Type B pancreatic cell (in vitro differentiated cells): ENCODE data around the gene NR1H4. TPM values are rescaled to one million over a fixed set of nuclear protein-coding genes. Genes with fewer than 3 reads are reported as not detected.
"Not testable (repeated sequence)": the region's sequence is repeated elsewhere in the genome, so short reads cannot be mapped to it uniquely, and the experiment has no call there.

Source experiments
- DNase-seq: peaks from one replicate; pipeline ENCODE4 v3.0.0; 2021; ENCODE audit warnings: mixed read lengths; ENCODE audit not compliant: unreplicated experiment; ENCODE audit errors: extremely low spot score
- H3K27ac Mint-ChIP-seq: 2 replicates; pipeline ENCODE4 v1.8.0; 2021; ENCODE audit warnings: mild to moderate bottlenecking, mixed read lengths
- H3K27me3 Mint-ChIP-seq: 2 replicates; pipeline ENCODE4 v1.8.0; 2021; ENCODE audit warnings: mixed read lengths
- H3K36me3 Mint-ChIP-seq: 2 replicates; pipeline ENCODE4 v1.8.0; 2021; ENCODE audit warnings: mixed read lengths
- H3K4me1 Mint-ChIP-seq: one replicate; pipeline ENCODE4 v1.8.0; 2021; ENCODE audit warnings: mixed read lengths; ENCODE audit not compliant: unreplicated experiment
- H3K4me3 Mint-ChIP-seq: 2 replicates; pipeline ENCODE4 v1.8.0; 2021; ENCODE audit warnings: mild to moderate bottlenecking, mixed read lengths
- H3K9me3 Mint-ChIP-seq: 2 replicates; pipeline ENCODE4 v1.8.0; 2021; ENCODE audit warnings: mixed read lengths
- CTCF ChIP-seq: fragments of 200-600 bp; sonication (generic); conservative IDR thresholded peaks from 2 replicates; pipeline ENCODE4 v1.5.0; 2021; ENCODE audit warnings: antibody characterized with exemption, mild to moderate bottlenecking
- total RNA-seq: library from RNA; stranded (reverse); gene quantifications from 2 replicates; pipeline ENCODE4 v1.2.1, GENCODE V29; 2021; ENCODE audit warnings: low replicate concordance

NR1H4 gene
- total RNA-seq, 1 donor from 2014 or later, result 2.1 TPM

GRCh38 chr12:100601626-100602025 lies 128.0 kb downstream of the NR1H4 start:
- Mint-ChIP-seq H3K4me3 (no peak overlapping the region), H3K27me3 (no peaks in the 10 kb centered on the region), H3K9me3 (no peaks in the 10 kb centered on the region), H3K27ac (no peak overlapping the region), H3K4me1 (no peaks in the 10 kb centered on the region), H3K36me3 (peaks cover 18% of the 10 kb centered on the region)
- no peak for TF ChIP-seq CTCF
- no peak for DNase-seq

GRCh38 chr12:100602997-100603396 lies 129.3 kb downstream of the NR1H4 start:
- not testable (repeated sequence) for H3K27me3 Mint-ChIP-seq, H3K4me1 Mint-ChIP-seq, DNase-seq, H3K27ac Mint-ChIP-seq, H3K9me3 Mint-ChIP-seq, H3K4me3 Mint-ChIP-seq
- peaks cover 27% of the 10 kb centered on the region for H3K36me3 Mint-ChIP-seq

GRCh38 chr12:100608776-100609175 lies 135.1 kb downstream of the NR1H4 start:
- Mint-ChIP-seq H3K4me1 (no peaks in the 10 kb centered on the region), H3K4me3 (no peak overlapping the region), H3K27me3 (no peaks in the 10 kb centered on the region), H3K9me3 (no peaks in the 10 kb centered on the region), H3K36me3 (peaks cover 20% of the 10 kb centered on the region), H3K27ac (no peak overlapping the region)
- no peak for DNase-seq
- no peak for TF ChIP-seq CTCF

- Mint-ChIP-seq H3K27ac (no peak overlapping the region), H3K9me3 (no peaks in the 10 kb centered on the region), H3K4me3 (no peak overlapping the region), H3K4me1 (no peaks in the 10 kb centered on the region), H3K36me3 (peaks cover 32% of the 10 kb centered on the region), H3K27me3 (no peaks in the 10 kb centered on the region)
- no peak for TF ChIP-seq CTCF
- no peak for DNase-seq
Observed at GRCh38 chr12:100610666-100611430, 137.2 kb downstream of the NR1H4 start.

GRCh38 chr12:100612606-100613005 lies 138.9 kb downstream of the NR1H4 start:
- no peaks in the 10 kb centered on the region for H3K9me3 Mint-ChIP-seq
- DNase-seq, result no peak
- TF ChIP-seq CTCF, result no peak
- H3K36me3 Mint-ChIP-seq, result peaks cover 20% of the 10 kb centered on the region
- no peak overlapping the region for H3K27ac Mint-ChIP-seq
- no peaks in the 10 kb centered on the region for H3K27me3 Mint-ChIP-seq
- H3K4me1 Mint-ChIP-seq, result no peaks in the 10 kb centered on the region
- H3K4me3 Mint-ChIP-seq, result no peak overlapping the region

Other genes with a start within 250 kb of the NR1H4 start
- 1.6 and 2.6 TPM in 2 replicates for gene DEPDC4, start 206.8 kb upstream of the NR1H4 start, total RNA-seq
- 53.9 and 61.3 TPM in 2 replicates for gene SCYL2, start 206.7 kb upstream of the NR1H4 start, total RNA-seq
- 2.6 and 6.1 TPM in 2 replicates for gene SLC17A8, start 116.8 kb upstream of the NR1H4 start, total RNA-seq
- gene GAS2L3, start 99.8 kb downstream of the NR1H4 start, total RNA-seq, result 27.5 and 29.4 TPM in 2 replicates